CD4-positive, alpha-beta memory T cell (primary cell): ENCODE data around the gene KIF2A. TPM values are rescaled to one million over a fixed set of nuclear protein-coding genes. Genes with fewer than 3 reads are reported as not detected.

Experiments used
- CTCF ChIA-PET: fragments of 350-600 bp; sonication (Branson Sonifier 250); formaldehyde crosslinking; loops from one replicate; lab custom pipeline; 2021; ENCODE audit warnings: inconsistent platforms; ENCODE audit not compliant: partially characterized antibody; lab: Charles Lee
- POLR2A ChIA-PET: fragments of 350-600 bp; sonication (Branson Sonifier 250); formaldehyde crosslinking; loops from one replicate; lab custom pipeline; 2021; ENCODE audit not compliant: partially characterized antibody; lab: Charles Lee
- DNase-seq, 5 donors: peaks; one replicate each; pipeline versions ENCODE4 v3.0.0 to v3.0.0-alpha.2; 2020 to 2022; ENCODE audit warnings: mixed read lengths in 1 of 5
- H3K27ac ChIP-seq: one replicate; pipeline ENCODE4 v1.7.0; 2013; ENCODE audit warnings: low read depth, low read length
- H3K27me3 ChIP-seq: 2 replicates; pipeline ENCODE4 v1.7.0; 2013; ENCODE audit warnings: mild to moderate bottlenecking, low read length, moderate library complexity; ENCODE audit not compliant: insufficient read depth
- H3K36me3 ChIP-seq: 2 replicates; pipeline ENCODE4 v1.7.0; 2013; ENCODE audit warnings: mild to moderate bottlenecking, low read length, moderate library complexity; ENCODE audit not compliant: insufficient read depth
- H3K4me1 ChIP-seq: 2 replicates; pipeline ENCODE4 v1.7.0; 2013; ENCODE audit warnings: mild to moderate bottlenecking, low read length, moderate library complexity; ENCODE audit not compliant: insufficient read depth
- H3K4me3 ChIP-seq, 2 donors: one replicate each; pipeline ENCODE4 v1.7.0; 2013; ENCODE audit warnings: low read length in 2 of 2, mild to moderate bottlenecking in 1 of 2
- H3K9me3 ChIP-seq, 2 donors: one replicate each; pipeline ENCODE4 v1.7.0; 2013; ENCODE audit warnings: low read length in 2 of 2, control low read depth in 1 of 2; ENCODE audit not compliant: control insufficient read depth in 1 of 2
- H3K27ac Mint-ChIP-seq, 7 donors: one replicate each; pipeline ENCODE4 v1.8.0; 2020 to 2021; ENCODE audit warnings: mixed read lengths in 7 of 7, mild to moderate bottlenecking in 6 of 7, inconsistent platforms in 3 of 7, moderate library complexity in 3 of 7
- H3K27me3 Mint-ChIP-seq, 2 donors: one replicate each; pipeline ENCODE4 v1.8.0; 2020 to 2021; ENCODE audit warnings: mixed read lengths in 2 of 2
- H3K36me3 Mint-ChIP-seq, 2 donors: one replicate each; pipeline ENCODE4 v1.8.0; 2020 to 2021; ENCODE audit warnings: mixed read lengths in 2 of 2, inconsistent platforms in 1 of 2, mild to moderate bottlenecking in 1 of 2
- H3K4me1 Mint-ChIP-seq, 4 donors: one replicate each; pipeline ENCODE4 v1.8.0; 2020 to 2021; ENCODE audit warnings: mixed read lengths in 4 of 4, mild to moderate bottlenecking in 1 of 4
- H3K4me3 Mint-ChIP-seq, 8 donors: one replicate each; pipeline ENCODE4 v1.8.0; 2020 to 2021; ENCODE audit warnings: mixed read lengths in 8 of 8, mild to moderate bottlenecking in 7 of 8, moderate library complexity in 6 of 8, inconsistent platforms in 3 of 8
- H3K9me3 Mint-ChIP-seq, 8 donors: one replicate each; pipeline ENCODE4 v1.8.0; 2020 to 2021; ENCODE audit warnings: mixed read lengths in 8 of 8, mild to moderate bottlenecking in 5 of 8, inconsistent platforms in 3 of 8, moderate library complexity in 1 of 8
- intact Hi-C: fragments of 100-400 bp; cut with micrococcal nuclease; formaldehyde crosslinking; loops from one replicate; pipeline ENCODE4 v1.15.1; 2023
- polyA plus RNA-seq, 2 donors: library from polyadenylated mRNA; unstranded; fragments of 300-500 nt; fragmentation: Illumina TruSeq; gene quantifications; one replicate each; pipeline ENCODE4 v1.2.3, GENCODE V29; 2021
- total RNA-seq, 2 experiments: library from RNA; stranded (reverse); gene quantifications; one replicate each; pipeline ENCODE4 v1.2.3, GENCODE V29; 2021

The KIF2A gene
- 100 to 1,000 TPM; 151 to 157 TPM for total RNA-seq
- 100 to 1,000 TPM; 133 to 158 TPM for polyA plus RNA-seq

DNA sequence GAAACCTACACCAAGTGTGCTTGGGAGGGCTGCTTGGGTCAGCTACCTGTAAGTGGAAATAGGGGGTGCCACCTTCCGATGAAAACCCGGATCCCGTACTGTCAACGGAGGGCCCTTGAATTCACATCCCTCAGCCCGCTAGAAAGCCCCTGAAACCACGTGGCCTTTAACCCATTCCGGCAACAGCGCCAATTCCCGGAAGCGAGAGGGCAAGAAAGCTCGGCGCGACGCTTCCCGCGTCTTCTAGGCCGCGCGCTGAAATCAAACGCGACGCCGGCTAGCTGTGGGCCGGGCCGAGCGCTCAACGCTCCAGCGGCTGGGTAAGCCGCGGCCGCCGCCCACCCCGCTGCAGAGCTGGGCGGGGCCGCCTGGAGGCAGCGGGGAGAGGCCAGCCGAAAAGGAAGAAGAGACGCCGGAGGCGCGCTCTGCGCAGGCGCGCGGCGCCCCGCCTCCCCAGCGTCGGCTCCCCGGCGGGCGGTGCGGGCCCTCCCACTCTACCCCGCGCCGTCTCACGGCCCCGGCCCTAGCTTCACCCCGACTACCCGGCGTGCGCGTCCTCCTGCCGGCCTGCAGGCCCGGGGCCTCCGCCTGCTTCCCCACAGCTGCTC is at the start of gene KIF2A:
KIF2A (plus strand) TSS at position 492 of the 608 bp plus-strand sequence. CDS start 267 bp downstream, outside the sequence.
- Mint-ChIP-seq H3K4me1 (peaks cover 39 to 57% (median 47%) of the 10 kb centered on the region in 4 donors), H3K27me3 (no peaks in the 10 kb centered on the region), H3K9me3 (no peaks in the 10 kb centered on the region), H3K36me3 (peaks cover 20 to 33% of the 10 kb centered on the region in 2 donors), H3K27ac (peak within 1 kb of the TSS; percentile 97 to 100 (median 99)), H3K4me3 (peak within 1 kb of the TSS; percentile 97 to 100 (median 99))
- POLR2A ChIA-PET, result interaction anchor here (0.9 to 3.1 kb wide), 26 partner anchors 9 to 974 kb away, joined by 3 to 42 read pairs (median 5); partner anchors contain the start of genes DIMT1, IPO11 and ZSWIM6
- H3K27ac ChIP-seq, result peak within 1 kb of the TSS; percentile 76
- CTCF ChIA-PET, result interaction anchor here (0.6 to 1.6 kb wide), 15 partner anchors 9 to 97 kb away, joined by 3 to 25 read pairs (median 4); partner anchors contain the start of gene DIMT1
- no peaks in the 10 kb centered on the region for H3K9me3 ChIP-seq
- intact Hi-C loops, result loop anchor here (1.0 to 5.0 kb wide), 9 partner anchors 14 to 973 kb away; partner anchors contain the start of genes DIMT1, IPO11 and ZSWIM6
- H3K4me1 ChIP-seq, result peaks cover 48% of the 10 kb centered on the region
- peak; percentile 93 to 96 (median 95) for DNase-seq
- H3K27me3 ChIP-seq, result no peaks in the 10 kb centered on the region
- no peaks in the 10 kb centered on the region for H3K36me3 ChIP-seq
- H3K4me3 ChIP-seq, result peak within 1 kb of the TSS; percentile 73 to 82

DNA sequence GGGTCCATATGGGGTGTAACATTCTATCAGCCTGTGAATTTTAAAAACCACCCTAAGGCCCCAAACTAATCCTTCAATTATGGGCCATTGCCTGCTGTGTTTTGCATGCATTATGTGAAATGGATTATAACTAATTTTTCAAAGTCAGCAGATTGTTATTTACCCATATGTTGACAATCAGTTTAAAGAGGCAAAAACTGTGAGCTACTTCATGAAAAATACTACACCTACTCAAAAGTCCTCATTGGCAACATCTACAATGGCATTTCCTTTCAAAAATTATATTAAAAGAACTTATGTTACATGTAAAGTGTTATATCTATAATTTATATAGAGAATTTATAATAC is 49.0 kb upstream of the KIF2A start:
- Histone ChIP-seq H3K4me3 (no peak overlapping the region), H3K4me1 (peaks cover 42% of the 10 kb centered on the region), H3K9me3 (no peaks in the 10 kb centered on the region), H3K27me3 (no peaks in the 10 kb centered on the region), H3K27ac (peak overlapping the region; percentile 57), H3K36me3 (no peaks in the 10 kb centered on the region)
- intact Hi-C loops, result loop anchor here (2.0 to 5.0 kb wide), 2 partner anchors 32 to 50 kb away; partner anchors contain the start of gene KIF2A
- ChIA-PET POLR2A (interaction anchor here (1.0 to 2.6 kb wide), 3 partner anchors 13 to 48 kb away, joined by 3 to 17 read pairs (median 3); partner anchors contain the start of gene KIF2A), CTCF (interaction anchor here (1.4 to 1.9 kb wide), 4 partner anchors 31 to 88 kb away, joined by 4 to 5 read pairs (median 4); no protein-coding TSS in a partner anchor)
- H3K4me3 Mint-ChIP-seq, result peak overlapping the region in 7 of 8 donors; percentile 66 to 89 (median 83)
- H3K27me3 Mint-ChIP-seq, result no peaks in the 10 kb centered on the region
- peaks cover 39 to 68% (median 56%) of the 10 kb centered on the region in 4 donors for H3K4me1 Mint-ChIP-seq
- H3K36me3 Mint-ChIP-seq, result peaks cover 0 to 6% of the 10 kb centered on the region in 2 donors
- no peak for DNase-seq
- peaks cover 0 to 4% (median 0%) of the 10 kb centered on the region in 8 donors for H3K9me3 Mint-ChIP-seq
- peak overlapping the region; percentile 74 to 99 (median 89) for H3K27ac Mint-ChIP-seq

GRCh38 chr5:62258654-62259053 is 47.4 kb upstream of the KIF2A start:
- Histone ChIP-seq H3K27me3 (no peaks in the 10 kb centered on the region), H3K36me3 (no peaks in the 10 kb centered on the region), H3K27ac (no peak overlapping the region), H3K4me1 (peaks cover 42% of the 10 kb centered on the region), H3K4me3 (no peak overlapping the region), H3K9me3 (no peaks in the 10 kb centered on the region)
- no peaks in the 10 kb centered on the region for H3K9me3 Mint-ChIP-seq
- peak overlapping the region in 1 of 8 donors; percentile 35 for H3K4me3 Mint-ChIP-seq
- ChIA-PET CTCF (interaction anchor here (1.0 to 1.9 kb wide), 3 partner anchors 32 to 34 kb away, joined by 3 to 9 read pairs (median 5); no protein-coding TSS in a partner anchor), POLR2A (interaction anchor here (1.2 to 2.1 kb wide), 3 partner anchors 9 to 144 kb away, joined by 3 to 5 read pairs (median 3); partner anchors contain the start of gene KIF2A)
- DNase-seq, result no peak
- H3K36me3 Mint-ChIP-seq, result no peaks in the 10 kb centered on the region
- peaks cover 39 to 68% (median 55%) of the 10 kb centered on the region in 4 donors for H3K4me1 Mint-ChIP-seq
- intact Hi-C loops, result loop anchor here (5.0 kb wide), 1 partner anchor 49 kb away; the partner anchor contains the start of gene KIF2A
- no peaks in the 10 kb centered on the region for H3K27me3 Mint-ChIP-seq
- peak overlapping the region in 5 of 7 donors; percentile 0 to 36 (median 19) for H3K27ac Mint-ChIP-seq

GRCh38 chr5:62259699-62260250 is 46.2 kb upstream of the KIF2A start:
- POLR2A ChIA-PET, result interaction anchor here (0.9 to 2.1 kb wide), 4 partner anchors 8 to 144 kb away, joined by 3 to 5 read pairs (median 3); partner anchors contain the start of genes DIMT1 and KIF2A

DNA sequence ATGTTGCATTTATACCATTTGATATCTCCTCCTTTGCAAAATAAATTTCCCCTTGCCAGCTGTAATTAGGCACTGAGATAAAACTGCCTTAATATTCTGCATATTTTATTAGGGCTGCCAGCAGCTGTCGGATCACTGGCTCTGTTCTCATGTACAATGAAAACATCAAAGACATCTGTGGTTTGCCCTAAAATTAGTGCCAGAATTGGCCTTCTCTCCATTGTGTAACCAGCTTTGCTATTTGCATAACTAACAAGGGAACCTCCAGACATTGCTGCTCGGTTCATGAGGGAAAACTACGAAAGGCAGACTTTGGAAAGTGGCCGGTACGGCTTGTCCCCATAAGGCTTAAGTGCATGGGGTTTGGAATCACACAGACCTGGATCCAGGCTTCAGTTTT is 45.5 kb upstream of the KIF2A start:
- peak overlapping the region in 4 of 8 donors; percentile 26 to 53 (median 34) for H3K4me3 Mint-ChIP-seq
- ChIA-PET POLR2A (interaction anchor here (0.9 to 2.1 kb wide), 3 partner anchors 8 to 143 kb away, joined by 3 to 5 read pairs (median 3); partner anchors contain the start of gene DIMT1), CTCF (interaction anchor here (1.0 to 1.4 kb wide), 3 partner anchors 31 to 37 kb away, joined by 3 to 8 read pairs (median 6); no protein-coding TSS in a partner anchor)
- no peak overlapping the region for H3K4me3 ChIP-seq
- no peaks in the 10 kb centered on the region for H3K27me3 Mint-ChIP-seq
- no peak overlapping the region for H3K27ac ChIP-seq
- H3K9me3 Mint-ChIP-seq, result no peaks in the 10 kb centered on the region
- no peaks in the 10 kb centered on the region for H3K36me3 ChIP-seq
- intact Hi-C loops, result no loop called here
- H3K4me1 Mint-ChIP-seq, result peaks cover 36 to 54% (median 43%) of the 10 kb centered on the region in 4 donors
- H3K27ac Mint-ChIP-seq, result peak overlapping the region in 3 of 7 donors; percentile 6 to 30 (median 27)
- no peaks in the 10 kb centered on the region for H3K36me3 Mint-ChIP-seq
- no peaks in the 10 kb centered on the region for H3K9me3 ChIP-seq
- H3K27me3 ChIP-seq, result no peaks in the 10 kb centered on the region
- peaks cover 35% of the 10 kb centered on the region for H3K4me1 ChIP-seq
- DNase-seq, result peak in 1 of 5 donors; percentile 13

More at GRCh38 chr5:62259699-62260250, 46.2 kb upstream of the KIF2A start:
- no peaks in the 10 kb centered on the region for H3K27me3 ChIP-seq
- H3K9me3 ChIP-seq, result no peaks in the 10 kb centered on the region
- Mint-ChIP-seq H3K27me3 (no peaks in the 10 kb centered on the region), H3K36me3 (no peaks in the 10 kb centered on the region), H3K4me1 (peaks cover 39 to 60% (median 48%) of the 10 kb centered on the region in 4 donors), H3K9me3 (no peaks in the 10 kb centered on the region), H3K4me3 (peak overlapping the region in 1 of 8 donors; percentile 26), H3K27ac (peak overlapping the region in 2 of 7 donors; percentile 3 to 45)
- DNase-seq, result no peak
- no peak overlapping the region for H3K27ac ChIP-seq
- CTCF ChIA-PET, result interaction anchor here (1.0 to 1.9 kb wide), 4 partner anchors 32 to 38 kb away, joined by 3 to 9 read pairs (median 7); no protein-coding TSS in a partner anchor
- H3K4me1 ChIP-seq, result peaks cover 36% of the 10 kb centered on the region
- H3K4me3 ChIP-seq, result no peak overlapping the region
- H3K36me3 ChIP-seq, result no peaks in the 10 kb centered on the region
- intact Hi-C loops, result loop anchor here (5.0 kb wide), 1 partner anchor 48 kb away; the partner anchor contains the start of gene KIF2A

DNA sequence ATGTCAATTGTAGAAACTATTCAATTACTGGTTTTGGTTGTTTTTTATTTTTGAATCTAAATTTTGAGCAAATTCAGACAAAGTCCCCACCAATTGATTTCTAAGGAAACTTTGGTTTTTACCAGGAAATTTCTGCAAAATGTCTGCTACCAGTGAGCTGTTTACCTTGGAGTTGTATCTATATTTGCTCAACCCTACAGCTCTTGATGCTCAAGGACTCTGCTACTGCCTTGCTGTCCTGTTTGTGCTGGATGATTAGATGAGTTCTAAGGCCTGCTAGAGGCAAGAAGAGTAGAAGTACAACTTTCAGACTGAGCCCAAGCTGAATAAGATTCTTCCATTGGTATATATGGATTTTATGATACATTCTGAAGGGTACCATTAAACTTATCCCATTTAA is 42.6 kb upstream of the KIF2A start:
- ChIA-PET POLR2A (no interaction called here), CTCF (interaction anchor here (1.2 to 1.5 kb wide), 2 partner anchors 28 to 39 kb away, joined by 4 to 7 read pairs; no protein-coding TSS in a partner anchor)
- intact Hi-C loops, result no loop called here
- Mint-ChIP-seq H3K4me3 (no peak overlapping the region), H3K27me3 (no peaks in the 10 kb centered on the region), H3K4me1 (peaks cover 21 to 35% (median 27%) of the 10 kb centered on the region in 4 donors), H3K27ac (no peak overlapping the region), H3K36me3 (no peaks in the 10 kb centered on the region), H3K9me3 (no peaks in the 10 kb centered on the region)
- Histone ChIP-seq H3K4me1 (peaks cover 22% of the 10 kb centered on the region), H3K9me3 (no peaks in the 10 kb centered on the region), H3K27me3 (no peaks in the 10 kb centered on the region), H3K36me3 (no peaks in the 10 kb centered on the region), H3K27ac (no peak overlapping the region), H3K4me3 (no peak overlapping the region)
- no peak for DNase-seq
